GM18909 (cell line): ENCODE results near the gene PMPCA.
A peak's percentile ranks its signal among the peaks of the same experiment; 100 is the strongest.
"Not testable (repeated sequence)": the region's sequence is repeated elsewhere in the genome, so short reads cannot be mapped to it uniquely, and the experiment has no call there.

Experiments
- ATAC-seq: cut with Tn5 transposase; IDR thresholded peaks from one replicate; pipeline ENCODE4 v1.9.1; 2021; ENCODE audit warnings: mild to moderate bottlenecking; ENCODE audit not compliant: unreplicated experiment, poor library complexity

Gene PMPCA

DNA sequence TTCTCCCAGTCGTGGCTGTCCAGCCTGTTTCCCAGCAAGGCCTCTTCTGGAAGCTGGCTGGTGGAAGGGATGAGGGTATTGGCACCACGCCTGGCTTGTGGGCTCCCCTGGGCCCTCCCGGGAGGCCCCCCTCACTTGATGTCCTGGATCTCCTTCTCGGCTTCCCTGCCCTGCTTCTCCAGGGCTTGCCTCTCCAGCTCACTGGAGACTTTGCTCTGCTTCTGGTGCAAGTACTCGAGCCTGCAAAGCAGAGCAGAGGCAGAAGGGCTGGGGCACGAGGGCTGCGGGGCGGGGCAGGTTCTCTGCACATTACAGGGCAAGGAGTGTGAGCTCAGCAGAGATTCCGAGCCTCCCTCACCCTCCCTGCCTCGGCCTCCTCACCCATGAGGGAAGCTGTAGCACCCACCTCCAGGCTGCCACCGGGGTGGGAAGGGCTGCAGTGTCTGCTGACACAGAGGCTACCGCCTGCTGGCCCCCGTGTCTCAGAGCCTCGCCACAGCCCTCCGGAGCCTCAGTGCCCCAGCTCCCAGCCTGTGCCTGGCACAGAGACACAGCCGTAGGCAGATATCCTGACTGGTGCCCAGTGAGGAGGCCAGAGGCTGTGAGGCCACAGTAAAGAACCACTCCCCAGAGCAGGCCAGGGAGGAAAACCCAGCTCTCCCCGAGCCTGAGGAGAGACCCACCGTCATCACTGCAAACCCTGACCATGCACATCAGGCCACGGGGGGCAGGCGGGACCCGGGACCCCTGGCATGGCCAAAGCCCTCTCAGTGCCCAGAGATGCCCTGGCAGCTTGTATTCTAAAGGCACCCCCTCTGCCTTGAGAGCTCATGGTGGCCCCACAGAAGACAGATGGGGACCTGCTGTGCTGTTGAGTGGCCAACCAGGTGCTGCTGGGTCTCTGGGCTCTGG lies 17.7 kb upstream of the PMPCA start:
- ATAC-seq: no peak

- no peak for ATAC-seq
Measured at GRCh38 chr9:136393531-136393930, 16.9 kb upstream of the PMPCA start.

- ATAC-seq: no peak
Measured at GRCh38 chr9:136394312-136395019, 16.0 kb upstream of the PMPCA start.

DNA sequence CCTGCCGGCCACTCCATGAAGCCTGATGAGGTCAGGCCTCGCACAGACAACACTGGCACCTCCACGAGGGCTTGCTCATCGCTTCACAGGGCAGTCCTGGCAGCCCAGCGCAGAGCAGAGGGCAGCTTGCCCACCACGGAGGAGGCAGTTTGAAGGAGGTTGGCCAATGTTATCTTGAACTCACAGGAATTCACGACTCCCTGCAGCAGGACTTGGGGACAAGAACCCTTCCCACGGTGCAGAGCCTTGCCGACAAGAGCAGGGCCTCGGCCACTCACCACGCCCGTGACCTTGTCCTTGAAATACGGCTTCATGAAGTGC lies 15.5 kb upstream of the PMPCA start:
- ATAC-seq: no peak

- ATAC-seq: no peak
Measured at GRCh38 chr9:136395345-136396218, 14.9 kb upstream of the PMPCA start.

GRCh38 chr9:136396219-136396515 lies 14.3 kb upstream of the PMPCA start:
- ATAC-seq: no peak

GRCh38 chr9:136397643-136398042 lies 12.8 kb upstream of the PMPCA start:
- ATAC-seq: no peak

GRCh38 chr9:136398286-136398685 lies 12.2 kb upstream of the PMPCA start:
- ATAC-seq: no peak

DNA sequence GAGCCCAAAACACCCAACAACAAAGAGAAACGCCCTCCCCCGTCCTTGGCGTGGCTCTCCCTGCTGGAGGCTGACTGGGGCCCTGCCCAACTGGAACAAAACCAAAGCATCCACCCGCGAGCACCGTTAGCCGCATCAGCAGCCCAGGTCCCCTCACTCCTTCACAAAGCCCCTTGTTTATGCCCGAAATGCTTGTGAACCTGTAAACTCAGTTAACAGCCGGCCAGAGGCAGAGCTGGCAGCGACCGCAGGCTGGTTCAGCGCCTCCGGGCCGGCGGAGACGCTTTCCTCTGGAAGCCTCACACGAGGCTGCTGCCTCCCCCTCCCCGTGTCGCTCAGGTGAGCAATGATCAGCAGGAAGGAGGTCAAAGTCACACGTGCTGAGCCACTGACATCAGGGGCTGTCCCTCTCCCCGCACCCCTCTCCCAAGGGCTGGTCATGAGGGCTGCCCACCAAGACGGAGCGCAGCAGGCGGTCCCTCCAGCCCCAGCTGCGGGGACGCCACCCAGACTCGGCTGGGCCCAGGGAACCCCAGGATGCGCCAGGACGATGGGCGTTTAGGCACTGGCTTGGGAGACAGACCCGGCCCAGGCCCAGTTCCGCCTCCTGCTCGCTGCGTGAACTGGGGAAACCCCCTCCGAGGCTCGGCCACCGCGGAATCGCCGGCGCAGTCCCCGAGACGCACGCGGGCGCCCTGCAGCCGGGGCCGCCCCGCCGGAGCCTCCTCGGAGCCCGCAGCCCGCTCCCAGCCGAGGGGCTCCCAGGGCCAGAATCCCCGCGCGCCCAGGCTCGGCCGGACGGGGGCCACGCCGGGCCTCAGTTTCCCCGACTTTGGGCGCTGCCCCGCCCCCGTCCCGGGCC lies 11.1 kb upstream of the PMPCA start:
- peak; percentile 30 for ATAC-seq

DNA sequence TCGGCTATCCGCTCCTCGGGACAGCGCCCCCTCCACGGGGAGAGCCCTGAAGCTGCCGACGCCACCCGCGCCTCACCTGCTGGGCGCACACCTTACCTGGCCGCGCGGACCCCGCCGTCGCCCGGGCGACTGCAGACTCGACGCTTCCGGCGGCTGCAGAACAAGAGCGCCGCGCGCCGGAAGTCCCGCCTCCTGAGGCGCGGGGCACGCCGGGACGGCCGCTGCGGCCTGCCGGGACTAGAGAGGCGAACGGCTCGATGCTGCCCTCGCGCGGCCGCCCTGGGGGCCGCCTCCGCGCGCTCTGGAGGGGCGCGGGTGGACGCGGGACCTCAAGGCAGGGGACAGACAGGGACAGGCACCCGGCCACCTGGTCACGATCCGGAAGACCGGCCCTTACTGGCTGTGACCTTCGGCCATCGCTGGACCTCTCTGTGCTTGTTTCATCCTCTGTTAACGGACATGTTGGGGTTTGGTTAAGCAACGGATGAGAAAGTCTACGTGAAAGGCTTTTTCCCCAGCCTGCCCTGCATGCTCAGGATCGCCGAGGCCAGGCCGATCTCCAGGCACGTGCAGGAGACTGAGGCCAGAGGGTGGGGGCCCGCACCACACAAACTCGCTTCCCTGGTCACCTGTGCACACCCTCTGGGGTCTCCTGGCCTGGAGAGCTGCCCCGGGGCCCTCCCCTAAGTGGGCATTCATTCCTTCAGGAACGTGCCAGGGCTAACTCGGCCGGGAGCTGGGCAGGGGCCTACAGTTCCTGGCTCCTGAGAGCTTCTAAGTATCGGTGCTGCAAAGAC lies 10.2 kb upstream of the PMPCA start, which contains the start of gene SNAPC4:
Gene SNAPC4, minus strand, starts transcription at position 133 of the 797 bp plus-strand sequence. CDS start 1,742 bp downstream, outside the sequence.
- ATAC-seq: peak; percentile 79

DNA sequence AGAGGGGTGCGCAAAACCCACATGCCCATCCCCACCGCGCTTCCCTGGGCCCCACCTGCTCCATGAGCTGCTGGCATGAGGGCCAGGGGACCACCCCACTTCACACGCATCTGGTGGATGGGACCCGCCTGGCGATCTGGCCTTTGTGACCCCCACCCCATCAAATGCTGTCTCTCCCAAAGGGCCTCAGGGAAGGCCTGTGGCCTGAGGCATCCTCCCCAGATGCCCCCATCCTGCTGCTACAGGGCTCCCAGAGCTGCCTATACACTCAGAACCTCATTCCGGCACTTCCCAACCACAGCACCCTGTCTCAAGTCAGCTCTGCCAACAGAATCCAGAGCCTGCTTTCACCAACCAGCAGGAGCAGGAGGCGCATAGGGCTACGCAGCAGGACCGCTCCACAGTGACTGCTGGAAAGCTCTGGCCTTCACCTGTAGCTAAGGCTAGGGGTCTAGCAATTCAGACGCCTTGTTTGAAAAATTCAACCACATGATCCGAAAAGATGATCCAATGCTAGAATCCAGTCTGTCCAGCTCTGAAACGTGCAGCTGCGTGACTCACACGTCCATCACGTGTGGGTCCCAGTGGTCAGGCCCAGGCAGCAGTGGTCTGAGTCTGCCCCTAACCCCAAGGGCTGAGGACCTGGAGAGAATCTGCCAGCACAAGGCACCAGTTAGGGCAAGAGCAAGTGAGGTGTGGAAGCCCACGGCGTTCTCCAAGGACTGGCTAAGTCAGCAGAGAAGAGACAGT lies 9.1 kb upstream of the PMPCA start:
- no peak for ATAC-seq

DNA sequence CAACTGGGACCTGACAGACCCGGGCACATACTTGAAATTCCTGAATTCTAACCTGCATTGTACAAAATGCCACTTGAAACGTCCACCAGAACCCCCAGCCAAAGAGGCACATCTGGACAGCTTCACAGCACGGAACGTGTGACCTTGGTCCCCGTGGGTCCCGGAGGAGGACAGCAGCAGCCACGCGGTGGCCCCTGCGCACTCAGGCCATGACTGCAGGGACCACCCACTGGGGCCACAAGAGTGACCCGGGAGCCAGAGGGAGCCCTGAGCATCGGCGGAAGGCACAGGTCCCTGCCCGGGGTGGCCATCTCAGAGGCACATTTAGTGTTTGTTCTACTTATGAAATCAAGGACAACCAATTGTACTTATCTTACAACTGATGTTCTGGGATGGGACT lies 8.4 kb upstream of the PMPCA start:
- no peak for ATAC-seq

GRCh38 chr9:136403538-136403914 lies 6.9 kb upstream of the PMPCA start:
- no peak for ATAC-seq

GRCh38 chr9:136403915-136404800 lies 6.3 kb upstream of the PMPCA start:
- no peak for ATAC-seq

- no peak for ATAC-seq
Measured at GRCh38 chr9:136404801-136405136, 5.7 kb upstream of the PMPCA start.

GRCh38 chr9:136405481-136405880 lies 5.0 kb upstream of the PMPCA start:
- no peak for ATAC-seq

DNA sequence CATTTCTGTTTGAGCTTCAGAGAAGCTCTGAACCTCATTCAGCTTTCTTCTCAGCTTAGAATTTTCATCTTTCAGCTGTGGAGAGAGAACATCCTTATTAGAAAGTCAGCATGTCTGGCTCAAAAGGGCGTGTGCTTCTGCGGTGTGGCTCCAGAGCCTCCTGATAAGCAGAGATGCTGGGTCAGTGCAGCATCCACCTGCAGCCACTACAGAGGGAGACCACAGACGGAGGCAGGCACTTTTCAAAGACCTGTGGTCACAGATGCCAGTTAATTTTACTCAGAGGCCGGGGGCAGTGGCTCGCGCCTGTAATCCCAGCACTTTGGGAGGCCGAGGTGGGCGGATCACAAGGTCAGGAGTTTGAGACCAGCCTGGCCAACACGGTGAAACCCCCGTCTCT lies 4.6 kb upstream of the PMPCA start:
- ATAC-seq: not testable (repeated sequence)

DNA sequence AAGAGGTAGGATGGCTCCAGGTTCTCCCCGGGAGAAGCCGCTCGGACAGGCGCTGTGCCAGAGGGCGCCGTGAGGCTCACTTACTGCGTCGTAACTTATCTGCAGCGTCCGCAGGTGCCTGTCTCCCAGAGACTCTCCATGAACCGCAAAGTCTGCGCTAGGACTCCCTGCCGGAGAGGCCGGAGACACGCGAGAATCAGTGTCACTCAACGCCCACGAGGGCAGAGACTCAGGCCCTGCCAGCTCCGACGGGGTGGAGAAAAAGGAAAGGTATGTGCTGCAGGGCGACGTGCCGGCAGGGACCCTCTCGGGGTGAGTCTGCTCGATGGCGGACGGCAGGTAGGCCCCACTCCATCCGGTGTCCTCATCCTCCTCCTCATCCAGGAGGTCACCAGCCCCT lies 3.4 kb upstream of the PMPCA start:
- ATAC-seq: not testable (repeated sequence)
